ENCODE measurements around the gene OBI1. TPM values are rescaled to one million over a fixed set of nuclear protein-coding genes. Genes with fewer than 3 reads are reported as not detected.
"Not testable (repeated sequence)": the region's sequence is repeated elsewhere in the genome, so short reads cannot be mapped to it uniquely, and the experiment has no call there.

OBI1 gene
- total RNA-seq, 1 donor from 2014 or later, result 11.8 TPM

DNA sequence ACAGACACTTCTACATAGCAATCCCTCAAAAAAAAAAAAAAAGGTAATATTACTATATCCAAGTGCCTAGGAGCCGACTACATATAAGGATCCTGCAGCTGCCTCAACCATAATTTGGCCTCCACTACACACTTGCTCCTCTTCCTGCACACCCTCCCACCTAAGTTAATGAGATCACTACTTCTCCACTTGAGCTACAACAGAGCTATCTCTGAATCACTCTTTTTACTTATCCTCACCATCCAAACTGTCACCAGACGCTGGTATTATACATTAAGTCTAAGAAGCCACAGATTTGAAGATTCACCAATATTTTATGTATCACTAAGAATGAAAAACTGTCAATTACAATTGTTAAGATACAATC lies 8.3 kb downstream of the OBI1 start:
- DNase-seq (ENCODE audit: extremely low read depth, low read depth, low spot score), result no peak

DNA sequence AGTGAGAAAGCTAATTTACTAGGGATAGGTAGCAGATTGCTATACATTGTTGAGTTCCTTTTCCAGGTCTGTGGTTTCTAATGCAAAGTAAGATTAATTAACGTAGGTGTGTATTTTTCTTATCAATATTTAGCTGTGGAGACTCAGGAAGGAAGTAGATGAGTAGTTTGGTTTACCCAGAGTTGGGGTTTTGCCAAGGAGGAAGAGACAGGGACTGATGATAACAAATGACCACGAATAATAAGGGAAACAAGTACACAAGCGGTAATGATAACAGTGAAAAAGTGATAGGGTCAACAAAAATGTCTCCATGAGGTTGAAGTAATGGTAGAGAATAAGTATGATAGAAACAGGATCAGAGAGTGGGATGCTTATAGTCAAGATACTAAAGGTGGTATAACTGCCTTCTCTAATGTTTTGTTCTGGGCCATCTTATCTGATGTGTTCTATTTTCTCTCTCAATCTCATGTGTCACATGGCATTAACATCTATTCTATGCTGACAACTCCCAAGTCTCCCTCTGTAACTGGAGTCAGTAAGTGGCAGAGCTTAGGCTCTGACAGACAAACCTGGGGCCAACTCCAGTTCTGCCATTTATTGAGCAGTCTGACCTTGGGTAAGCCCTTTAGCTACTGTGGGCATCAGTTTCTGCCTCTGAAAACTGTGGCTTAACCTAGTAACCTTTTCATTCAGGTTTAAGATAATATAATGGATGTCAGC lies 8.8 kb downstream of the OBI1 start:
- DNase-seq (ENCODE audit: extremely low read depth, low read depth, low spot score), result no peak

DNA sequence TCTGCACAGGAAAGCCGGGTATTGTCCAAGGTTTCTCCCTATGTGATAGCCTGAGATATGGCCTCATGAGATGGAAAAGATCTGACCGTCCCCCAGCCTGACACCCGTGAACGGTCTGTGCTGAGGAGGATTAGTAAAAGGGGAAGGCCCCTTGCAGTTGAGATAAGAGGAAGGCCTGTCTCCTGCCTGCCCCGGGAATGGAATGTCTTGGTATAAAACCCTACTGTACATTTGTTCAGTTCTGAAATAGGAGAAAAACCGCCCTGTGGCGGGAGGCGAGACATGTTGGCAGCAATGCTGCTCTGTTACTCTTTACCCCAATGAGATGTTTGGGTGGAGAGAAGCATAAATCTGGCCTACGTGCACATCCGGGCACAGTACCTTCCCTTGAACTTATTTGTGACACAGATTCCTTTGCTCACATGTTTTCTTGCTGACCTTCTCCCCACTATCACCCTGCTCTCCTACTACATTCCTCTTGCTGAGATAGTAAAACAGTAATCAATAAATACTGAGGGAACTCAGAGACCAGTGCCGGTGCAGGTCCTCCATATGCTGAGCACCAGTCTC lies 11.8 kb downstream of the OBI1 start:
- not testable (repeated sequence) for DNase-seq (ENCODE audit: extremely low read depth, low read depth, low spot score)

DNA sequence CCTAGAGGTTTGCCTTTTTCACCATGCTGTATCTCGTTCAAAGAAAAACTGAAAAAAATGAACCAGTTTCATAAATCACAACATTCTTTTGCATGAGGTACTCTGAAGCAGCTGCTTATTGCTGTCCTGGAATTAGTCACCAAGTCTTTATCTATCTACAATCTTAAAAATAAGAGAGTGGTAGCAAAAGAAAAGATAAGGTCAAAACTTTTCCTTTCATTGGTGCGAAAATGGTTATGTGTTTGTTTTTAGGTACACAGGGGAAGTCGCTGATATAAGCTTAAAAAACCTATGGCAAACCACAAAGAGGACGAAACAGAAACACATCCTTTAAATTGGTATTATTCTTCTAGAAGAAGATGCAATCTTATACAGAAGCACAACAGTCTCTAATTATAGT lies 20.7 kb downstream of the OBI1 start:
- DNase-seq (ENCODE audit: extremely low read depth, low read depth, low spot score), result no peak

DNA sequence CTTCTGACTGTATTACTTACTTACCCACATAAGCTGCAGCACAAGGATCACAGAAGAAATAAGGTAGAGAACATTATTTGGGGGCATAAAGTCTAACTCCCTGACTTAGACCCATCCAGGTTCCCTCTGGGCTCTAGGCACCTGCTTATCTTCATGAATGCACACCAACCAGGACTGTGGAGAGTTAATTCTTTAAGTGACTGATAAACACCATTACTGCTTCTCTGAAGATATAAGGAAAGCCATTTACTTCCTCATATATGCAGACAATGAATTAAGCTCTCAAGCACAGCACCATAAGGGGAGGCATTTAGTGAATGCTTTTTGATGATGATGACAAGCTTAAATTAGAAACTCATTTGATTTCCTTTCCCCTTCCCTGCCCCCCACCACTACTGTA lies 22.5 kb downstream of the OBI1 start:
- no peak for DNase-seq (ENCODE audit: extremely low read depth, low read depth, low spot score)

DNA sequence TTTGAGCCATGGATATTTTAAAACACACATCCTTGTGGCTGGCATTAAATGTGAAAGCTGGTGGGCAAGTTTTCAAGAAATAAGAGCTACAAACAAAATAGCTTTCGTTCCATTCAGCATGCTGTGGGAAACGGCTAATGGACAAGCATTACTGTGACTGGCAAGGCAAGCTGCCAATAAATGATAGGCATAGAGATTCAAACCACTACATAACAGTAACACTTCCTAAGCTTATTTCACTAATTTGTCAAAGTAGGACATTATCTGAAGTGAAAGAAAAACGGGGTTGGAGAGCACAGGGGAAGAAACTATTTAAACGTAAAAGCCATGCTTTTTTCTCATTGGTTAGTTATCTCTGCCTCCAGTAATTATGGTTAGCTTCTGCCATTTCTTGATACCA lies 26.0 kb downstream of the OBI1 start:
- no peak for DNase-seq (ENCODE audit: extremely low read depth, low read depth, low spot score)

DNA sequence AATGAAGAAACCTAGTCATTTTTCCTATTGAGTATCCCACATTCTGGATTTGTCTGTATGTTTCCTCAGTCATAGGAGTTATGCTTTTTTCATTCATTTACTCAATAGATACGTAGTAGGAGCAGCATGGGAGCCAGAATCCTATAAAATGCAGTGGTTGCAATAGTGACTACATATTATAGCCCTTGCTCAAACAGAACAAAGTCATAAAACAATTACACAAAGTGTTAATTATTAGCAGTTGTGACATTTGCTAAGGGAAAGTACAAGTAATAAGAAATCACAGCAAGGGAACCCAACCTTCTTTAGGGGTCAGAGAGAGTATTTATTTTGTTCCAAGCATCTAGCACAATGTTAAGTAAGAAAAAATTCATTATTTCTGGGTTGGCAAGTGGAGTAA lies 27.9 kb downstream of the OBI1 start:
- DNase-seq (ENCODE audit: extremely low read depth, low read depth, low spot score), result no peak

DNA sequence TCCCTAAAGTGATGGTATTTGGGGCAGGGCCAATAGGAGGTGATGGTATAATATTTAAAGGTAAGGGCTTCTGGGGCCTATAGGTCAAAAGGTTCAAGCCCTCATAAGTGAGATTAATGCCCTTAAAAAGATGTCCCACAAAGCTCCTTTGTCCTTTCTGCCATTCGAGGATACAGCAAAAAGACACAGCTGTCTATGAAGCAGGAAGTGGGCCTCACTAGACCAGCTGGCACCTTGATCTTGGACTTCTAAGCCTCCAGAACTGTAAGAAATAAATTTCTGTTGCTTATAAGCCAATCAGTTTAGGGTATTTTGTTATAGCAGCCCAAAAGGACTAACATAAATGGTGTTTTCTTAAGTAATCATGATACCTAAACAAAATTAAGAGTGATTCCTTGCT lies 28.4 kb downstream of the OBI1 start:
- DNase-seq (ENCODE audit: extremely low read depth, low read depth, low spot score), result no peak

DNA sequence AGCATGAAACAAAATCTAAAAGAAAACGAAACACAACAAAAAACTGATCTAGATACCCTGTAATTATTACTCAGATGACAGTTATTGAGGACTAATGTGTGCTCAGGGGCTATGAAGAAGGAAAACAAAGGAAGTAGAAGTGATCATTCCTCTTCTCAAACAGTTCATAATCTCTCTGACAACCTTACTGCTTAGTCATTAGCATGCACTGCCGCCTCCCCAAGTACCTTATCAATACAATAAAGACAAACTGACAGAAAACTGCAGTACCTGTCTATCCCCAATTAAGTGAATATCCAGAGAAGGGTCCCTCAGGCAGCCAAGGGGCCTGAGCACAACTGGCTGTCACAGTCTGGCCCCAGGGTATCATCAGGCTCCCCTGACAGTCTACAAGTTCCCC lies 33.6 kb downstream of the OBI1 start:
- DNase-seq (ENCODE audit: extremely low read depth, low read depth, low spot score), result no peak

DNA sequence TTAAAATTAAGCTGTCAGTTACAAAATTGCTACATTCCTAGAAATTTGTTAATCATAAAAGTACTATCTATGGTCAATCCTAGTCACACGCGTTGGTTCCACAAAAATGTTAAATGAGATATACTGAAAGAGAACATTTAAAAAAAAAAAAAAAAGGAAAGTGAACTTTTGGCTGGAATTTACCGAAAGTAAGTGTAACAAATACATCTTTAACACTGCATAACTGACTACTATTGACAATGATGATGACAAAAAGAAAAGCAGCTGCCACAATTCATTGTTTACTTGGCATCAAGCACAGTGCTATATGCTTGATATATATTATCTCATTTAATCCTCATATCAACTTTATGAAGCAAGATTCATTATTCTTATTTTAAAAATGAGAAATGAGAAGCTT lies 35.8 kb downstream of the OBI1 start:
- DNase-seq (ENCODE audit: extremely low read depth, low read depth, low spot score), result no peak

DNA sequence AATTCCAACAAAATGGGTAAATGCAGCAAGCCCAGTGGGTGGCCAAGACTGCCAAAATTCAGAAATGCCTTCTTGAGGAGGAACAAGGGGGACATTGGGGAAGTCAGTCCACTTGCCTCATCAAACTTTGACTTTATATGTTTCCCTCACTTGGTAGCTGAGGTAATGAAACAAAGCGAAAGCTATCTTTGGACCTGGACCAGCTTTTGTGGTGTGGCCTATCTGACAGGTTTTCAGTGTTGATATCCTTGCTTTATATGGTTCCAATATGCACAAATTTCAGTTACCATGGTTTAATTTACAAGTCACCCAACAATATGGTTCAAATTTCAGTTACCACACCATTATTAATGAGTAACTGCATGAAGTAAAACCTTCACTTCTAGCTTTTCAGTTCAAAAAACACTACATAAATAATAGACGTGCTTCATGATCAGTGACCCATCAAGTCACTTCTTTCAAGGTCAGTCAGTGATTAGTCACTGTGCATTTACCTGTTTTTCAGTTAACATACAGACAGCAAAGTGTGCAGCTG lies 38.0 kb downstream of the OBI1 start:
- no peak for DNase-seq (ENCODE audit: extremely low read depth, low read depth, low spot score)

DNA sequence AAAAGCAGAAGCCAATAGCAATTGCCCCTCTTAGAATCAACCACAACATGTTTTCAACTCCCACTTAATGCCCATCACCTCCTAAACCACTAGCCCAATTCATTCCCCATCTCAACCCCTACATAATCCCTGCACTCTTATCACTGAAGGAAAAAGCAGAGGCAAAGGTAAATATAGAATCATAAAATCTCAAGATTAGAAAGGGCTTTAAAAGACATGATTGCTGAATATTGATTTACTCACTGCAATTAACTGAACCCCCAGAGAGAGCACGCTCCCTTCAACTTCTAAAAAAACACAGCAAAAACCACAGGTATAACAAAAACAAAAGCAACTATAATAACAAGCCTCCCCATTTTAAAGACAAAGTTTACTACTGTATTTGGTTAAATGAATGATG lies 40.5 kb downstream of the OBI1 start:
- no peak for DNase-seq (ENCODE audit: extremely low read depth, low read depth, low spot score)

DNA sequence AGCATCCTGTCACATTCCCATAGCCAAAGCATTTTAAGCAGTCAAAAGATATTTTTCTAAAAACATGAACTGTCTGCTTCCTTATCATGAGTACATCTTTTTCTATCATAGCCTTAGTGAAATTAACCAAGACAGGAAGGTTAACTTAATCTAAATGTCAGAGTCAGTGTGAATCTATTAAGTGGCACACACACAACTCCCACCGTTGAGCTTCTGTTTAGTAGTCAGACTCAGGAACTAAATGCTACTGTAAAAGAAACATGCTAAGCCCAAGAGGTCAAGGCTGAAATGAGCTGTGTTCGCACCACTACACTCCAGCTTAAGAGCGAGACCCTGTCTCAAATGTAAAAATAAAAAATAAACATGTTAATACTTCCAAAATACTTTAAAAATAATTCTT lies 47.9 kb downstream of the OBI1 start:
- no peak for DNase-seq (ENCODE audit: extremely low read depth, low read depth, low spot score)

DNA sequence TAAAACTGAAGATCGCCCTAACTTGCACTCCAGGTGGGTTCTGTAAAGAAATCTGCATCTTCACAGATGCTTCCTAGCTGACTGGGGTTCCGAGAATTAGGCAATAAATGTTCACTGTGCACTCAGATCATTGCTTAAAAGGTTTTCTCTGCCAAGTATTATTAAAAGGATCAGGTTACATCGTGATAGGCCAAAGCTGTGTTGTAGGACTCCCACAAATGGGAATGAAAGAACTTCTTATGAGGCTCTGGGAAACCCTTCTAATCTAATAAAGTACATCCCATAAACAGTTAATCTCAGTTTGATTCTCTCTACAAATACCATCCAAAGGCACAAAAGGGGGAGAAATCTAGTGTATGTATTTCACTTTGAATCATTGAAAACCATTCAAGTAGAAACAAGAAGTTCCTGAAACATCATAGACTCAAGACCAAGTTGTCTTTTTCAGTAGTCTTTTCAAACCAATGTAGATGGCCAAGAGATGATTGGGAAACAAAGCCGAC lies 48.5 kb downstream of the OBI1 start:
- no peak for DNase-seq (ENCODE audit: extremely low read depth, low read depth, low spot score)

DNA sequence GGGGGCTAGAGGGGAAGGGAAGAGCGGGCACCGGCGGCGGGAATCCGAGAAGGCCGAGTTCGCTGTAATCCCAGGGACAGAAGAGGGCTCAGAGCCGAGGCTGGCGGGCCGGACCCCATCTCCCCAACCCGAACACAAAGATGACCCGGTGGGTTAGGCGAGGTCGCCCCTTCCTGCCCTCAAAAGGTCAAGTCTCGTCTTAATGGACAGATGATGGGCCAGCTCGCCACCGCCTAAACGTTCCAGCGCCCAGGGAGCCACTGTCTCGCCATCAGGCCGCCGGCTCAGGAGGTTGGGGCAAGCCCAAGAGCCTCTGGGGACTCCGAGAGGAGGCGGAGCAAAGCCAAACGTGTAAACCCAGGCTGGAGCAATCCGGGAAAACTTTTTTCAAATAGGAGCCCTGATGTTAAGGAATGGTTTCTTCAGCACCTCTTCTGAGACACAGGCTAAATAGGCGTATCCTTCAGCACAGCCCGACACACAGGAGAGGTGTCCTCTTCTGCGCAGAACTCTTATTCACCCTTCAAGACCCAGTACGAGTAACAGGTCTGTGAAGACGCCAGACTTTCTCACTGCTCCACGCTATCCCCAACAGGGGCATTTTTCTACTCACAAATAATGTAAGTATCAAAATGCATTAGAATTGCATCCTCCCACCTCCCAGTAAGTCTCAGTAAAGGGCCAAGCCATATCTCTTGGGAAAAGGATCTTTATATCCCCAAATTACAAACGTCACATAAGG lies 49.3 kb downstream of the OBI1 start:
- DNase-seq (ENCODE audit: extremely low read depth, low read depth, low spot score), result no peak

DNA sequence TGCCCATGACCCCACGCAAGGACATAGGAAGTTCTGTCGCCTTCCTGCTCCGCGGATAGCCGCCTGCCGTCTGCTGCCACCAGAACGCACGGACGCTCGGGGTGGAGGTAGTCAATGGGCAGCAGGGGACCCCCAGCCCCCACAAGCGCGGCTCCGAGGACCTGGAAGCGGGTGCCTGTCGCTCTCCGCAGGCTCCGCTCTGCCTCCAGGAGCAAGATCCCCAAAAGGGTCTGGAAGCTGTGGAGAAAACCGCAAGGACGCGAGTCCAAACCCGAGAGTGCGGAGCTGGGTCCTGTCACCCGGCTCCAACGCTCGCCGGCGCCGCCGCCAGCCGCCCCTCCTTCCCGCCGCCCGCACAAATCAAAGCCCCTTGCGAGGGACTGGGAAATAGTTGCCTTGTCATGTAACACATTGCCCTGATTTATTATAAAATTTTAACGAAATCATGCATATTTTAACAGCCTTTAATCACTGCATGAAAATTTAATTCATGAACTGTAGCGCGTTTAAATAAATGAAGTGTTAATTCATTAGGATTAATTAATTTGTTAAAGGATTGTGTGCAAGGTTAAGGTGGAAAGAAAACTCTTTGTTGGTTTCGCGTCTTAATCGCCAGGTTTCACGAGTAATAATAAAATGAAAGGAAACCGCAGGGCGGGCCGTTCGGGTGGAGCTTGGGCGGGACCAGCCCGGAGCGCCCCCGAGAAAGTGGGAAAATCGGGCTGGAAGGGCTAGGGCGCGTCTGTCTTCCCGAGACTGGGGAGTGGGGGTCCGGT lies 50.1 kb downstream of the OBI1 start:
- DNase-seq (ENCODE audit: extremely low read depth, low read depth, low spot score), result no peak

DNA sequence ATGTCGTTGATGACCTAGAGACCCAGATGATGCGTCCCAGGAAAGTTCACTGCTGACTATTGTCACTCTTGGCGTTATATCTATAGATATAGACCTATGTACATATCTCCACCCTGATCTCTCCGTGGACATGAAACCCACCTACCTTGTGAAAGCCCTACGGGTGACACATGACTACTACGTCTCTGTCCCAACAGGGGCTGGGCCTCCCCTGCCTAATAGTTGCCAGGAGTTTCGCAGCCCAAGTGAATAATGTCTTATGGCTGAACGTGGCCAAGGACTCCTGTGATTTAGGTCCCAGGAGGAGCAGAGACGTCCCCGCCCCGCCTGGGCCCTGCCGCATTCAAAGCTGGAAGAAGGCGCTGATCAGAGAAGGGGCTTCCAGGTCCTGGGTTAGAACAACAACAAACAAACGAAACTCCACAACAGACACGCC lies 50.7 kb downstream of the OBI1 start:
- no peak for DNase-seq (ENCODE audit: extremely low read depth, low read depth, low spot score)

DNA sequence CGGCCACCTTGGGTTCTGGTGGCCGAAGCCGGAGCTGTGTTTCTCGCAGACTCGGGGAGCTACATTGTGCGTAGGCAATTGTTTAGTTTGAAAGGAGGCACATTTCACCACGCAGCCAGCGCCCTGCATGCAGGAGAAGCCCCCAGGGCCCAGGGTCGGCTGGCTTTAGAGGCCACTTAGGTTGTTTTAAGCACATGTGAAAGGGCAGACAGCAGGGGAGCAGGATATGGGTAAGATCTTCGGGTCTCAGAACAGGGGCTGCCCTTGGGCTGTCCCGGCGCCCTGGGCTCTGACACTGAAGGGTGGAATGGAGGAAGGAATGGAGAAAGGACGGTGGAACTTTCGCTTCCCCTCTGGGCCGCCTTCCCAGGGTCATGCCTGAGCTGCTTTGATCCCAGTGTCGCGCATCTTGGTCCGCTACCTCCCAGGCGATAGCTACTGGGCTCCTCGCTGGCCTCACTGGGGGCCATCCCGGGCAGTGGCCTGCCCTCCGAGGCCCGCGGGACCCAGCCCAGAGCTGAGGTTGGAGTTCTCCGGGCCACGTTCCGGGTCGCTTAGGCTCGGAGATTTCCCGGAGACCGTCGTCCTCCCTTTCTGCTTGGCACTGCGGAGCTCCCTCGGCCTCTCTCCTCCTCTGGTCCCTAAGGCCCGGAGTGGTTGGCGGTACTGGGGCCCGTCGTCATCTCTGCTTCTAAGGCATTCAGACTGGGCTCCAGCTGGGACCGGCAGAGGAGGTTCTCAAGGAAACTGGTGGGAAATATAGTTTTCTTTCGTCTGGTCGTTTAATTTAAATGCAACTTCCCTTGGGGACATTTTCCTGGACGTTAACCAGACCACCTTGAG lies 51.3 kb downstream of the OBI1 start:
- no peak for DNase-seq (ENCODE audit: extremely low read depth, low read depth, low spot score)

DNA sequence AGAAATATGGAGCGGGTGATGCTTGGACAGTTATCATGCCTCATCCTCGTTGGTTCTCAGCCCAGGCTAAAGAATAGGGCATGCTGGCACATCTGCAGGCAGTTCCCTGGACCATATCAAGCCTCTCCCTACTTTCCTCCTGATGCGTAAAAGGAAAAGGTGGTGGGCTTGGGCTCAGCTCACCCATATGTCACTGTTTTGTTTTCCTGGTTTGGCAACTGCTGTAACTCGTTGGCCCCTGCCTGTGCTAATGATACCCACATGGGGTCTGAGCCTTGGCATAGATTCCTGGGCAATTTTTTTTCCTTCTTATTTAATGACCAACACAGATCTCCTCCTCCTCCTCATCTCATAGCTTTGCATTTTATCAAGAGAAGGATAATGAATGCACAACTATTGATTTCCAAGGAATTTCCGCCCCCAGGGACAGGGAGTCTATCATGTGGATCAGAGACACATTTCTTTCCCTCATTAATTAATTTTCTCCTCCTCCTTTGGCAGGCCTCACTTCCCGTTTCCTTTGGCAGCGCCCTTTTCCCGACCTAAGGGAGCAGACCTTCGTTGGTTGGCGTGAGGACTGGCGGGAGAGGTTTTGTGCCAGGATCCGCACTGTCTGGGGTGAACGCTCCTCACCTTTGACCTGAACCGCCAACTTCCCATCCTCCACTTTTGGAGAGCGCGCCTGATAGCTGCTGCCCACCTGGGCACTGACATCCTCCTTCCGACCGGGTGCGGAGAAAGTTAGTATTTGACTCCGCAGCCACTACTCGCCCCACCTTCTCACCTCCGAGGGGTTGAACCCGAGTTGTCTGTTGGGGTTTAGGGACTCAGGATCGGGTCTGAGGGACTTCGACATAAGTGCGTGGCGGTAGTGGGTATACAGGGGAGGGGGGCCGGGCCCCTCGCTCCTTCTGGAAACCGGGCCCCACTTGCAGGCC lies 52.2 kb downstream of the OBI1 start:
- no peak for DNase-seq (ENCODE audit: extremely low read depth, low read depth, low spot score)

Data from glomerular endothelial cell (primary cell).